Measurements from ENCODE around the gene PRM3.

Gene PRM3

GRCh38 chr16:11262915-11263314 is 10.5 kb downstream of the PRM3 start:
- in situ Hi-C loops (cut with HindIII; ENCODE audit: low sequenced_read_pairs): loop anchor here (25.0 kb wide), 1 partner anchor 301 kb away; no protein-coding TSS in a partner anchor

DNA sequence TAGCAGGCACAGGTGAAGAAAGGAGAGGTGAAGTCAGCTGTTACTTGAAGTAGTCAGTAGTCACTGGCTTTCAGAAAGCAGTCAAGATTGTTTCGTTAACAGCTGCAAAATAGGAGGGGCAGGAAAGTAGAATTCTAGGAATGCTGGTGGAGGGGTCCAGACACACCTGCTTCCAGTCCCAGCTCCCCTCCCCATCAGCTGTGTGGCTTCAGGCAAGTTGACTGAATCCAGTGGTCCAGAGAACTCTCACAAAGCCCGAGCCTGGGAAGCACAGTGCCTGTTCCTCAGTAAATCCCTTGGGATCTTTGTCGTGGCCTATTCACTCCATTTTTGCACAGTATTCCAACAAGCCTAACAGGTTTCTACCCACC is 12.8 kb downstream of the PRM3 start:
- in situ Hi-C loops (cut with HindIII; ENCODE audit: low sequenced_read_pairs): loop anchor here (25.0 kb wide), 1 partner anchor 298 kb away; no protein-coding TSS in a partner anchor

- in situ Hi-C loops (cut with HindIII; ENCODE audit: low sequenced_read_pairs): loop anchor here (25.0 kb wide), 1 partner anchor 298 kb away; no protein-coding TSS in a partner anchor
Observed at GRCh38 chr16:11259655-11260595, 13.5 kb downstream of the PRM3 start.

GRCh38 chr16:11258553-11259492 is 14.6 kb downstream of the PRM3 start:
- in situ Hi-C loops (cut with HindIII; ENCODE audit: low sequenced_read_pairs): loop anchor here (25.0 kb wide), 1 partner anchor 297 kb away; no protein-coding TSS in a partner anchor

DNA sequence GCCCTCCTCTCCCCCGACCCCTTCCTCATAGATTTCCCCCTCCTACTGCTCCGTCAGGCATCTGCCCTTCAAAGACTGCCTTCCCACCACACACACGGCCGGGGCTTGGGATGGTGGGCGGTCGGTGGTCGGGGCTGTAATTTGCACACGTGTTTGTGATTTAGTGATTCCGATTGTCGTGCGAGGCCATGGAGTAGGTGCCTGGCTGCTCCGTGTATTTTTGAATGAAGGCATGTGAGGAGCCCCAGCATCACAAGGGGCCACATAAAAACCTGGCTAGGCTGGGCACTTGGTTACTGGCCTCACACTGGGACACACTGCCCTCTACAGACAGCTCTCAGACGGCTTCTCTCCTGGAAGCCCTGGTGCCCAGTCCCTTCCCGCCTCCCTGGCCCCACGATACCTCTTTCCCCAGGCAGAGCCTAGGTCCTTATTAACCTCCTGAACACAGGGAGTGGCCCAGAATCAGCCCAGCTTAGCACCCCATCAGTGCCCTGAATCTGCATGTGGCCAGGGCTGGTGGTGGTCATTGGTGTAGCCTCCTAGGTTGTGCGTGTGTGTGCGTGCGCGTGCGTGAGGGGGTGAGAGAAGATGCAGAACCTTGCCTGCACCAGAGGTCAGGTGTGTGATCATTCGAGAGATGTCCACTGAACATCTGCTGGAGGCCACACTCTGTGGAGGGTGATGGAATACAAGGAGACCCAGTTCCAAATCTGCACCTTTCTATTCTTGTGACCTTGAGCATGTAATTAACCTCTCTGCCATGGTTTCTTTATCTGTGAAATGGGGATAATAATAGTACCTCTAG is 16.1 kb downstream of the PRM3 start:
- in situ Hi-C loops (cut with HindIII; ENCODE audit: low sequenced_read_pairs): loop anchor here (25.0 kb wide), 1 partner anchor 295 kb away; no protein-coding TSS in a partner anchor

DNA sequence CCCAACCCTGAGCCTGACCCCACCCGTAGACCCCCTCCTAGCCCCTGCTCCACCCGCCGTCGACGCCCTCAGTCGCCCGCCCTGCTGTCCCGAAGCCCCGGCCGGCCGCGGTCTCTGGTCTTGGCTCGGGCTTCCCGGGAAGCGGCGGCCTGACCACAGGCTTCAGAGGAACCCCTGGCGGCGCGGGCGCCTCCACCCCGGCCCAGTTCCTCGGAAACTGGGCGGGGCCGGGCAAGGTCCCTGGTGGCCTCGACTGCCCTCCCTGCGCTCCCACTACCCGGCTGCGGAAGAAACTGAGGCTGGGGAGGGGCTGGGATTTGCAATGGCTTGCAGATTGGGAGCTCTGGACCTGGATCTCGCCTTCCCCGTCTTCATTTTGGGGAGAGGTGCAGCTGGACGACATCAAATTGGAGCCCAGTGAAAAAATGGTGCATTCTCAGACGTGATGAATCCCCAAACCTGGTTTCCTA is 16.7 kb downstream of the PRM3 start:
- in situ Hi-C loops (cut with HindIII; ENCODE audit: low sequenced_read_pairs): loop anchor here (25.0 kb wide), 1 partner anchor 294 kb away; no protein-coding TSS in a partner anchor

GRCh38 chr16:11255737-11256660 is 17.4 kb downstream of the PRM3 start, which contains the start of gene SOCS1:
TSS of gene SOCS1 (minus strand) at chr16:11256204. CDS start at chr16:11255478, 726 bp downstream.
- in situ Hi-C loops (cut with HindIII; ENCODE audit: low sequenced_read_pairs): loop anchor here (25.0 kb wide), 1 partner anchor 294 kb away; no protein-coding TSS in a partner anchor

- in situ Hi-C loops (cut with HindIII; ENCODE audit: low sequenced_read_pairs): loop anchor here (25.0 kb wide), 1 partner anchor 293 kb away; no protein-coding TSS in a partner anchor
Observed at GRCh38 chr16:11254913-11255736, 18.3 kb downstream of the PRM3 start.

GRCh38 chr16:11253995-11254912 is 19.2 kb downstream of the PRM3 start:
- in situ Hi-C loops (cut with HindIII; ENCODE audit: low sequenced_read_pairs): loop anchor here (25.0 kb wide), 1 partner anchor 292 kb away; no protein-coding TSS in a partner anchor

- in situ Hi-C loops (cut with HindIII; ENCODE audit: low sequenced_read_pairs): loop anchor here (25.0 kb wide), 1 partner anchor 291 kb away; no protein-coding TSS in a partner anchor
Observed at GRCh38 chr16:11253009-11253994, 20.1 kb downstream of the PRM3 start.

DNA sequence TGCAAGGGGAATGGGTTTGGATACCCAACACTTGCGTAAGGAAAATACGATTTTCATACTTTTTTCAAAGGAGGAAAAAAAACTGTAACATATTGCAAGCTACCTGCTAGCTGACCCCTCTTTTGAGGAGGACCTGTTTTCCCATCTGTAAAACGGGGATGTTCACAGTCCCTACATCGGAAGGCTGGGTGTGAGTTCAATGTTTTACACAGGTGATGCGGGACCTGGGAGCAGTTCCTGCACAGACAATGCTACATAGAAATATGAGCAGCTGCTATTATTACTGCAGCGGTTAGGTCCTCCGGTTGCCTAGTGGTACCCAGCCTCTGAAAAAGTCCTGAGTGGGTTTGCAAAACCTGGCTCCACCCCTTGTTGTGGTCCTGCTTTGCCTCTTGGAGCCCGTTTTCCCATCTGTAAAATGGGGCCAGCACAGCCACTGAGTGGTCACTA is 20.9 kb downstream of the PRM3 start:
- in situ Hi-C loops (cut with HindIII; ENCODE audit: low sequenced_read_pairs): loop anchor here (25.0 kb wide), 1 partner anchor 290 kb away; no protein-coding TSS in a partner anchor

- in situ Hi-C loops (cut with HindIII; ENCODE audit: low sequenced_read_pairs): loop anchor here (25.0 kb wide), 1 partner anchor 290 kb away; no protein-coding TSS in a partner anchor
Observed at GRCh38 chr16:11251525-11252481, 21.6 kb downstream of the PRM3 start.

GRCh38 chr16:11250786-11251524 is 22.5 kb downstream of the PRM3 start:
- in situ Hi-C loops (cut with HindIII; ENCODE audit: low sequenced_read_pairs): loop anchor here (25.0 kb wide), 1 partner anchor 289 kb away; no protein-coding TSS in a partner anchor
